ENCODE measurements around the gene TMEM131.
A peak's percentile ranks its signal among the peaks of the same experiment; 100 is the strongest.

The TMEM131 gene

DNA sequence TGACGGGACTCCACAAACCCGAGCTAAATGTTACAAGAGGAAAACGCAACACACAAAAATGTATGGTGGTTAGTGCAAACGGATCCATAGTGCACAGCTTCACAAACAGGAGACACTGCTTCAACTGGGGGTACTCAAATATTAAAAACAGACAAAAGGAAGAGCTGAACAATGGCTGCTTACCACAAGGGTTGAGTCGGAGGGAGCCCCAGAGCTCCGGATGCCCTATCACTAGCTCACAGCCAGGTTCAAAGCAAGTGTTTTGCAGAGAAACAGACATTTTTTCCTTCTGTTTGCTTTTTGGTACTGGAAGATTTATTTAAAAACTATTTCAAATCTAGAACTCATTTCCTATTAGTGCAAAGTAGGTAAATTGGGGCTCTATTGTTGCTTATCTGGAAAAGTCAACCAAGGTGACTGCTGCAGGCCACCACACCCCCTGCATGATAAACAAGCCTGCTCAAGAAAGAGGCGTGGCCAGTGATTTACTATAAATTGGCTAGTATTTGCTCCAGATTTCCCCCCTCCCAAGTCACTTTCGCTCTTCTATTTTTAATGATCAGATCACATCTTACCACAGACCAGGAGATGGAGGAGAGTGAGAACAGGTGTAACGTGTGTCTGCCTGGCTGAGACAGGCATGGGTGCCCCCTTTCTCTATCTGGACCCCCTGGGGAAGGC is 235.9 kb downstream of the TMEM131 start:
- no peak for DNase-seq (ENCODE audit: low spot score)

DNA sequence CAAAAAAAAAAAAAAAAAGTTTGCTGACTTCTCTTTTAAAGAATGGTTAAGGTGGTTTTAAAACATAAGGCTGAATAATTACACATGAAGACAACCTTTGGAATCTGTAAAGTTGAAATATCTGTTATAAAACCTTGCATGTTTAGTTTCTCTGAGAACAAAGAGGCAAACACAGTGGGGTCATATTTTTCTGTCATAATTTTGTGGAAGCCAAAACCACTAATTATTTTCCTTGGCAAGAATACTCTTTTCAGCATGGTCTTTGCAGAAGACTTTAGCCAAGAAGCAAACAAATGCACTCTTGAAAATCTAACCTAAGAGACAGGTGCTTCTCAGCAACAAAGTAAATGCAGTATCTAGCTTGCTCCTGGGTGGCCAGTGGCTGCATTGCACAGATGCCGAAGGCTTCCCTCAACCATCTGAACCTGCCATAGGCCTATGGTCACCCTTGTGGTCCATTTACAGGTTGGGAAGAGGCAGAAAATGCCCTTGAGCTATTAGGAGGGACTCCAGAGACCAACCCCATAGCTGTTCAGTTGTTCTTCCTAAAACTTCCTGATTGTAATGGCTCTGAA is 237.5 kb downstream of the TMEM131 start:
- no peak for DNase-seq (ENCODE audit: low spot score)

DNA sequence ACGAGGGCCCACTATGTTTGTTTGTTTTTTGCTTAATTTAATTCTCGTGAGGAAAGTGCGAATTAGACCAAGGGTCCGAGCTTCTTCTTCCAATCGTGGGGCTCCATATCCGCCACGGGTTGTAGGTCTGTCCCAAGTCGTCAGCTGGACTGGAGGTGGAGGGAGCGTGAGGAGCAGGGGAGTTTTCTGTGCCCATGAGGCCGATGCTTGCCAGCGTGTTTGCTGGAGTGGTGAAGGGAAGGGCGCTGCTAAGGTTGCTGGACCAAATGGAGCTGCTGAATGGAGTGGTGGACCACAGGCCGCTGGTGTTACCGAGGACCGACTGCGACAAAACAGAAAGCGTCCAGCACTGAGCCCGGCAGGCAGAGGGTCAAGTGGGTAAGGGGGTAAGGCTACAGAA is 238.7 kb downstream of the TMEM131 start:
- no peak for DNase-seq (ENCODE audit: low spot score)

DNA sequence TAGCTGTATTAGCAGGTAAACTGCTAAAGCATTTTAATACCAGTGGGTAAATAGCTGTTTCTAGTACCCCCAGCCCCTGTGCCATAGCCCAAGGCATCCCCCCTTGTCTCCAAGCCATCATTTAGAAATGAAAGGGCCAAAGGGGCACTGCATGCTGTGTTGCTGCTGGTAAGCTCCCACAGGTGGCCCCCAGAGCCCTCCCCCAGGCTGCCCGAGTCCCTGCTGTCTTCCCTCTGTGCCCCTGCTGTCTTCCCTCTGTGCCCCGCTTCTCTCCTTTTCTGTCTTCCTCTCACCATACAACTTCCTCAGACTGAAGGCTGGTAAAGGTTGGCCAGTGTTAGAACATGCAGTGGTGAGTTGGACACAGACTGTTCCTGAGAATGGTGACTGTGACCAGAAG is 240.3 kb downstream of the TMEM131 start:
- no peak for DNase-seq (ENCODE audit: low spot score)

DNA sequence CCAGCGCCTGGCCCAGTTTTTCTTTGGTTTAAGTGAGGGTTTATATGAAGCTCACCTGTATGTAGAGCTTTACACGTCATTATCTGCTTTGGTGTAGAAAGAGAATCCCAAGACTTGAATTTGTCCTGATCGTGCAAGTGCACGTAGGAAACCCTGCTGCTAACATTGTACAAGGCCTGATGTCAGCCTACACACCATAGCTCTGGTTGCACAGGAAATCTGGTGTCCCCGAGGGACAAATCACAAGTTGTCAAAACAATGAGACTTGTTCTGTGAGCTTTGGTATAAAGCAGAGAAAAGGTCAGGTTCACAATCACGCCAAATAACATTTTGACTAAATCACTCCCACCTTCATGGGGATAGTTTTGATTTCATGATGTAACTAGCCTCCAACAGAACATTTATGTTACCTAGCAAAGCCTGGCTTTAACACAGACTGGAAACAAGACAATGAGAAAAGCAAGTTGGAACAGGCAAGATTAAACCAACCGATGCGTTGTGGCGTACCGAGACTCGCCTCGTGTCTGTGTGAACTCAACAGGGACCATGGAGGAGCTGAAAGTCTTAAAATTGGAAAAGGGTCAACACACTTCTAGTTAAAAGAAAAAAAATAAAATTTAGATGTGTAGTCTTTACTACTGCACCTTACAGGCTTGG is 240.9 kb downstream of the TMEM131 start:
- DNase-seq (ENCODE audit: low spot score): no peak

DNA sequence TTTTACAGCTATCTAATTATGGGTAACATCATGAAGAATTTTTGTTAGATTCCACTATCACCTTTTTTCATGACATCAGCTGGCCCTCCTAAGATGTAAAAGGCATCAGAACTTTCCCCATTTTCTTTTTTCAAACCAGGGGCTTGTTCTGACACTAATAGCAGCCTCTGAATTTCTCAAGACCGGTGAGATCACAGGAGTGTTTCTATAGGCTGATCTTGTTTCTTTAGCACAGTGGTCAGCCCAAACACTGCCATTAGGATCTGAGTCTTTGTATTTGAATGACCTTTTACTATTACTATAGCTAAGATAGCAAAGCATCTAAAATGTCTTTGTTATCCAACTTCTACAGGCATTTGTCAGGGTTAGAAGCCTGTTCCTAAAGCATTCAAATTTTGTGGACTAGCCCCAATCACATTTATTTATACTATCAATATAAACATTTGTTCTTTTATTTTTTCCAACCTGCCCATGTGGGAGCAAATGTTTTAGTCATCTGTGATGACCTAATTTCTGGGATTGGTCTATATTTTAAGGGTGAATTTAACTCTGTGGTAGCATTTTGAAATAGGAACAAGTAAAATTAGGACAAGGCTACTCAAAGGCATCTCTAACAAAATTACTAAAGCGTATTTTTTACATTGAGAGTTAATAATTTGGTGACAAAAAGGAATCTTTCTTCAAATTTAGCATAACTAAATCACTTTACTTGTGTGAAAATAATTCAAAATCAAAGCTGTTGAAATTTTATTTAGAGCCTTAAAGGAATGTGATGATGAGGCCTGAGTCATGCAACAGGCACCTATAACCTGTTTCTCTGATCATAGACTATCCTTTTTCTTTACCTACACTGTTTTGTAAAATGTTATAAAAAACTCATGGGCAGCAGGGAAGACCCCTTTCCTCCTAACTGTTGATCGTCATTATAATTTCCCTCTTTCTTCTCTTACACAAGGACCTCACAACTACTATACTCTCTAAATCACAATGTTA is 243.1 kb downstream of the TMEM131 start:
- DNase-seq (ENCODE audit: low spot score): no peak

DNA sequence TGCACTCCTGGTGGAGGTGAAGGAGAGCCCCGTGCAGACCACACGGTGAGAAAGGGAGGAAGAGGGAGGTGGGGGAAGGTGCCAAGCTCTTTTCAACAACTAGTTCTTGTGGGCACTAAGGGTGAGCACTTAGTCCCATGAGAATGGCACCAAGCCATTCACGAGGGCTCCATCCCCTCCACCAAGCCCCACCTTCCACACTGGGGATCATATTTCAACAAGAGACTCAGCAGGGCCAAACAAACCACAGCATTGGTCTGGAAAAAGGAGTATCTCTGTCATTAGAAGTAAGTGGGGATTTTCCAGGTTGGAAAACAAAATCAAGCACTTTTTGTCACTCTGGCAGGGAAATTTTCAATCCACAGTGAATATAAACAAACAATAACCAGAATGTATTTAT is 244.0 kb downstream of the TMEM131 start:
- peak; percentile 42 for DNase-seq (ENCODE audit: low spot score)

DNA sequence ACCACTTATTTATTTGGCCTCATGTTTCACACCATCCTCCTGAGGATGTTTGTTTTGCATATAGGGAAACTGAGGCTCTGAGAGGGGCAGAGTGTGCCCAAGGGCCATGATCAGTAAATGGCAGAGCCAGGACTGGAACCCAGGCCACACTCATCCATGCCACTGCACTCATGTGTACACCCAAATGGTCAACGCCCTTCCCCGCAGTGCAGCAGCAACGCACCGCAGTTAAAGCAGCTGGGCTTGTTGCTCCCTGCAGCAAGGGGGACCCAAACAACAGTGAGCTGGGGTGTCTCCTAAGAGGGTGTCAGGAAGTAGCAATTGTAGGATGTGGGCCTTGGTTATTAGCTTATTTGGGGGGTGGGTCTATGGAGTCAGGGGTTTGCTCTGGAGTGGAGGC is 245.7 kb downstream of the TMEM131 start:
- no peak for DNase-seq (ENCODE audit: low spot score)

DNA sequence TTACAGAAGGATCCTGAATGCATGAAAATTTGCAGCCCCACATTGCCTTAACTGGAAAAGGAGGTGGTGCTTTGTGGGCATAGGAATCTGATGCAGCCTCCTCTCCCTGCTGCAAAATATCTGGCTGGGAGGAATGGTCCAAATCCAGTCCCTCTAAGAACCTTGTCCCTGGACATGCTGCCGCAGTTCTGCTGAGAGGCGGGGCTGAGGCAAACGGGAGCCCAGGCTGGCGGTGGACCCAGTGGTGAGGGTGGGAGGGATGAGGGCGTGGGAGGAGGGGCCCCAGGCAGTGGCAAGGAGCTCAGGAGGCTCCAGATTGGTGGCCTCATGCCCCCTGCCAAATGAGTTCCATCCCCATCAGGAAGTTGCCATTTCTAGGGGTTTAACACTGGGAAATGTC is 246.2 kb downstream of the TMEM131 start:
- DNase-seq (ENCODE audit: low spot score): no peak

DNA sequence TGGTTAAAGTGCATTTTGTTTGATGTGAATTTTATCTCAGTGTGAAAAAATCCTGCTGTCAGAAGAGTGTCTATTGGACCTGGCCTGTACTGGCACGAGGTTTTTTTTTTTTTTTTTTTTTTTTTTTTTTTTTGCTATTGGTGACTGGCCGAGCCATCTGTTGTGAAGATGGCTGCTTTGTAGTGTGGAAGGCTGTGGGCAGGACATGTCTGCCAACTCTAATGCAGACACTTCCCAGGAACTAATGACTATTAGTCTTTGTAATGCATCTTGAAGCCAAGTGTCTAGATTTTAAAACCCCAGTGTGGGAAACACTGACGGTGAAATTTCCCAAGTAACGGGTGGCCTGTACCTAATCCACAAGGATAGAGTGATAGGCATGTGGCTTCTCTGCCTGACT is 248.0 kb downstream of the TMEM131 start:
- DNase-seq (ENCODE audit: low spot score): no peak

DNA sequence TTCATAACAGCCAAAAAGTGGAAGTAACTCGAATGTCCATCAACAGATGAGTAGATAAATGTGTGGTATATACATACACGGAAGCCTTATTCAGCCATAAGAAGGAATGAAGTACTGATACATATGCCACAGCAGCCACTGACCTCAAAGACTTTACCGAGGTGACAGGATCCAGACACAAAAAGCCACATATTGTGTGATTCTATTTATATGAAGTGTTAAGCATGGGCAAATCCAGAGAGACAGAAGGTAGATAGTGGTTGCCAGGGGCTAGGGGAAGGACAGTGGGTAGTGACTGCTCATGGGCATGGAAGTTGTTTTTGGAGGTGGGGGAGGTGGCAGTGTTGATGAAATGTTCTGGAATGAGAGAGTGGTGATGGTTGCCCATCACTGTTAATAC is 248.5 kb downstream of the TMEM131 start:
- DNase-seq (ENCODE audit: low spot score): no peak

DNA sequence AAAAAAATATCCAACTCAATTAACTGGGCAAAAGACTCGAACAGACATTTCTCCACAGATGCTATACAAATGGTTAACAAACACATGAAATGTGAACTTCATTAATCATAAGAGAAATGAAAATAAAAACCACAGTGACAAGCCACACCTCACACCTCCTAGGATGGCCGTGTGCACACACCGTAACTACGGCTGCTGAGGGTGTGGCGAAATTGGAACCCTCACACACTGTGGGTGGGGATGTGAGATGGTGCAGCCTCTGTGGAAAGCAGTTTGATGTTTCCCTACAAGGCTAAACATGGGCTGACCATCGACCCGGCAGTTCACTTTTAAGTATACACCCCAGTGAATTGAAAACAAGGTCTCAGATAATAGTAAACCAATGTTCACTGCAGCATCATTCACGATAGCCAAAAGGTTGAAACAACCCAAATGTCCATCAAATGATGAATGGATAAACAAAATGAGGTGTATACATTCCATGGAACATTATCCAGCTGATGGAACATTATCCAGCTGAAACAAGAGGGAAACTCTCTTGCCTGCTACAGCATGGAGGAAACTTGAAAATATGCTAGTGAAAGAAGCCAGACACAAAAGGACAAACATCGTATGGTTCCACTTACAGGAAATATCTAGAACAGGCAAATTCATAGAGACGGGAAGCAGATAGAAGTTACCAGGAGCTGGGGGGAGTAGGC is 250.1 kb downstream of the TMEM131 start:
- peak; percentile 63 for DNase-seq (ENCODE audit: low spot score)

DNA sequence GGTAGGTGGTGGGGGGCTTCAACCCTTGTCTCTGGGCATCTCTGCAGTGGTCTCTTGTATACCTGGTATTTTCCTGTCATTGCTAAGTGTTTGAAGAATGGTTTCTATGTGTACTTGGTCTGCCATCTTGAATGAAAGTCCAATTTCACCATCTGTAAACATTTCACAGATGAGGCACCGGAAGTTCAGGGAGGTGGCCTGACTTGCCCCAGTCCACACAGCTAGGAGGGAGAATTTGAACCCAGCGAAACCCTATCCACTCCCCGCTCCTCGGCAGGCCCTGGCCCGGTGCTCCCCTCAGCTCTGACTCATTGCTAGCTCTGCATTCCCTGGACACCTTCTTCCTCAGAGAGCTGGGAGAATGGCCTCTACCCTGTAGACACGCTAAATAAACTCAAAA is 251.8 kb downstream of the TMEM131 start:
- DNase-seq (ENCODE audit: low spot score): no peak

DNA sequence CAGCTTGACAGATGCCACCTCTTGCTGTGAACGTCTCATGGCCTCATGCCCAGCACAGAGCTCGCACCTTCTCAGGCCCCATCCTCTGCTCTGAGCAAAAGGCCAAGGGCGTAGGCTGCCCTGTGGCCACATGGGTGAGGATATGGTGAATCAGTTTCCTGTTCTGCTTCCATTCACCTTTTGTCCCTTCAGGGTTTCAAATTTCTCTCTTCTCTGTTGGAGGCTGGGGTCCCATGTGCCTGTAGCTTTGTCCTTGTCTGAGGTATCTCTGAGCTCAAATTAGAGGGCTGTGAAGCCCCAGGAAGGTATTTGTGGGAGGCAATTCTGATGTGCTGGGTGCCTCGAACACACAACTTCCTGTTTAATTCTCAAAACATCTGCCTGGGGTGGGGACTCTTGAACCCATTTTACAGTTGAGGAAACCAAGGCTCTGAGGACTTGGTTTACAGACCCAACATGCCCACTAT is 253.3 kb downstream of the TMEM131 start:
- no peak for DNase-seq (ENCODE audit: low spot score)

DNA sequence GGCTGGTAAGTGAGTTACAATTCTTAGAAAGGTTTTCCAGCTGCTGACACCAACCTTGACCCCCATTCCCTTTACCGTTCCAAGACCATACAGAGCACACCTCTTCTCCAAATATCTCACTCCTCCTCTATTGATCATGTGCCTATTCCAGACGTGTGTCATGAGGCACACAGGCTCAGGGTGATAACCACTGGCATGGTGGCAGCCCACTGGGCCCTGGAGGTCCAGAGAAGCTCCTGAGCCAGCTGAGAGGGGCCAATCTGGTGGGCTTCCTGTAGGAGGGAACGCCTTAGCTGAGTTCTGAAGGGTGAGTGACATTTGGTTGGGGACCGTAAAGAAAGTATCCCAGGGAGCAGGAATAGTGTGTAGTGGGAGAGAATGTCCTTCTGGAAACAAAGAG is 254.1 kb downstream of the TMEM131 start:
- DNase-seq (ENCODE audit: low spot score): no peak

DNA sequence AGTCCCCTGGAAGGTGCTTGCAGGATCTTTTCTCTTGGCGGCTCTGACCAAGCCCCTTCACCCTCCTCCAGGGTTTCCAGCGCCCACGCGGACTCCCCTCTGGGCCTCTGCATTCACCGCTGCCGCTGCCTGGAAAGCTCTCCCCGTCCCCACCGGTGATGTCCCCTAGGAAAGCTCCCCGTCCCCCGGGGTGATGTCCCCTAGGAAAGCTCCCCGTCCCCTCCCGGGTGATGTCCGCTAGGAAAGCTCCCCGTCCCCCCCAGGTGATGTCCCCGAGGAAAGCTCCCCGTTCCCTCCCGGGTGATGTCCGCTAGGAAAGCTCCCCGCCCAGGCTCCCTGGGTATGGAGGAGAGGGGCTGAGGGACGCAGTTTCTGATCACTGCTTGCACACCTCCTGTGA is 254.5 kb downstream of the TMEM131 start:
- DNase-seq (ENCODE audit: low spot score): no peak

DNA sequence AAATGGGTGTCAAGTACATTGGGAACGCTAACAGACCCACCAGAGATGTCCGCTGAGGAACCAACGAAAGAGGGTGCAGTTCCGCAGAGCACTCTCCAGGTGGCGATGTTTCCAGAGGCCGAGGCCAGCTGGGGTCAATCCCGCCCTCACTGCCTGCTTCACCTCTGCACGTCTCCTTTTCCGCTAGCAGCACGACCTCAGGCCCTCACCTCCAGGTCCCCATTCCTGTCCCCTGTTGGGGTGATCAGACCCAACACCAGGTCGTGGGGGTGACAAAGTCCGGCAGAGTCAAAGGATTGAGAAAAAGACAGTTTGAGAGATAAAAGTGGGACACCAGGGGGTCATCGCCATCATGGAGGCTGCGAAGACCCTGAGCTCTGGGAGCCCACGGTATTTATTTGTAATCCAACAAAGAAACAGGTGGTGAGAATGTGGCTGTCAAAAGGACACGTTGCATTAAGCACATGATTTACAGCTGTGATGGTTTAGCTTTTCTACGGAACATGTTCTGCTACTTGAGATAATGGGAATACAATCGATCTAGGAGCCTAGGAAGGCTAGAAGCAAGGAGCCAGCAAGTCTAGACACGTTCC is 255.1 kb downstream of the TMEM131 start:
- peak; percentile 28 for DNase-seq (ENCODE audit: low spot score)

DNA sequence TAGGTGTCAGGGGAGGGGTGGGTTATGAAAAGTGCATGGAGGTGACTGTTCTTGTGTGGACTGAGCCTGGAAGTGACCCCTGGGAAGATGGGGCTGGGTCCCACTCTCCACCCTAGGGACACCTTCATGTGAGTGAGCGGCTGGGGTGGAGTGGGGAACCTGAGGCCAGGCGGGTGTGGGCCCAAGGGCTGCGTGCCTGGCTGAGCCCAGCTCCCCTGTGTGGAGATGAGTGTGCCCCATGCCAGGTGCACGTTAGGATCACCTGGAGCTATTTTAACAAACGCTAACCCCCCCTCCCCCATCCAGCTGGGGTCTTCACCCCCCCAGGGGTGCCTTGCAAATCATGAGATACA is 255.9 kb downstream of the TMEM131 start:
- DNase-seq (ENCODE audit: low spot score): no peak

DNA sequence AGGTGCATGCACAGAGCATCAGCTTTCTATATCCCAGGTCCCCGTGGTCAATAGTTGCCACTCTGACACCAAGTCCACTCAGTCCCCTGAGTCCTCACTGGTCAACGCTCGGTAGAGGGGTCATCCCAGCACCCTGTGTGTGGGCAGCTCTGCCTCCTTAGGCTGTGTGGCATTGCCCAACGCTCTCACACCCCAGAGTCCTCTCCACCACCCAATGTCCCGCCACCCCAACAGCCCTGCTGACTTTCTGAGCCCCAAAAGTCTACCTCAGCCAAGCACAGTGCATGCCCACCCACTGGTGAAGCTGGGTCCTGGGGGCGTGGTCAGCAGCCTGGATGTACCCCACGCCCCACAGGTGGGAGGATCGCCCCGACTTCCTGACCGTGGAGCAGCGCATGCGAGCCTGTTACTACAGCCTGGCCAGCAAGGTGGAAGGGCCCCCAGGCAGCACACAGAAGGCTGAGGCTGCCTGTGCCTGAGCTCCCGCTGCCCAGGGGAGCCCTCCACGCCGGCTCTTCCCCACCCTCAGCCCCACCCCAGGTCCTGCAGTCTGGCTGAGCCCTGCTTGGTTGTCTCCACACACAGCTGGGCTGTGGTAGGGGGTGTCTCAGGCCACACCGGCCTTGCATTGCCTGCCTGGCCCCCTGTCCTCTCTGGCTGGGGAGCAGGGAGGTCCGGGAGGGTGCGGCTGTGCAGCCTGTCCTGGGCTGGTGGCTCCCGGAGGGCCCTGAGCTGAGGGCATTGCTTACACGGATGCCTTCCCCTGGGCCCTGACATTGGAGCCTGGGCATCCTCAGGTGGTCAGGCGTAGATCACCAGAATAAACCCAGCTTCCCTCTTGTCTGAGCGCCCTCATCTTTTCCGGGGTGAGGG is 256.5 kb downstream of the TMEM131 start:
- DNase-seq (ENCODE audit: low spot score): no peak

All from SW480 (cell line).